ENCODE results near the gene AKAP8. TPM values are rescaled to one million over a fixed set of nuclear protein-coding genes. Genes with fewer than 3 reads are reported as not detected.
"Not testable (repeated sequence)": the region's sequence is repeated elsewhere in the genome, so short reads cannot be mapped to it uniquely, and the experiment has no call there.

Gene AKAP8
- polyA plus RNA-seq (ENCODE audit: insufficient read length in 4 of 4), result 10 to 100 TPM; 22.5 to 34.6 (median 30.2) TPM

GRCh38 chr19:15379083-15379998 lies at the start of gene AKAP8:
AKAP8 (minus strand) TSS chr19:15379787; CDS start chr19:15379731, 56 bp downstream.
- DNase-seq (ENCODE audit: low read depth in 4 of 4, low spot score in 2 of 4), result peak; percentile 91 to 97 (median 95)

GRCh38 chr19:15427991-15428471 lies 48.4 kb upstream of the AKAP8 start:
- DNase-seq (ENCODE audit: low read depth in 4 of 4, low spot score in 2 of 4), result no peak

GRCh38 chr19:15427350-15427700 lies 47.7 kb upstream of the AKAP8 start:
- DNase-seq (ENCODE audit: low read depth in 4 of 4, low spot score in 2 of 4), result no peak

GRCh38 chr19:15426485-15427349 lies 47.1 kb upstream of the AKAP8 start:
- no peak for DNase-seq (ENCODE audit: low read depth in 4 of 4, low spot score in 2 of 4)

GRCh38 chr19:15425321-15425950 lies 45.8 kb upstream of the AKAP8 start:
- no peak for DNase-seq (ENCODE audit: low read depth in 4 of 4, low spot score in 2 of 4)

- DNase-seq (ENCODE audit: low read depth in 4 of 4, low spot score in 2 of 4), result no peak
Observed at GRCh38 chr19:15424692-15425272, 45.2 kb upstream of the AKAP8 start.

- DNase-seq (ENCODE audit: low read depth in 4 of 4, low spot score in 2 of 4), result no peak
Observed at GRCh38 chr19:15424121-15424520, 44.5 kb upstream of the AKAP8 start.

GRCh38 chr19:15423130-15423529 lies 43.5 kb upstream of the AKAP8 start:
- DNase-seq (ENCODE audit: low read depth in 4 of 4, low spot score in 2 of 4), result no peak

- DNase-seq (ENCODE audit: low read depth in 4 of 4, low spot score in 2 of 4), result no peak
Observed at GRCh38 chr19:15422296-15423075, 42.9 kb upstream of the AKAP8 start.

- DNase-seq (ENCODE audit: low read depth in 4 of 4, low spot score in 2 of 4), result no peak
Observed at GRCh38 chr19:15421721-15422260, 42.2 kb upstream of the AKAP8 start.

GRCh38 chr19:15421136-15421695 lies 41.6 kb upstream of the AKAP8 start:
- DNase-seq (ENCODE audit: low read depth in 4 of 4, low spot score in 2 of 4), result no peak

- no peak for DNase-seq (ENCODE audit: low read depth in 4 of 4, low spot score in 2 of 4)
Observed at GRCh38 chr19:15419413-15420025, 39.9 kb upstream of the AKAP8 start.

GRCh38 chr19:15418579-15419412 lies 39.2 kb upstream of the AKAP8 start, which contains the start of gene AKAP8L:
AKAP8L (minus strand) TSS chr19:15418988; CDS start chr19:15418923, 65 bp downstream.
- peak; percentile 98 to 100 (median 99) for DNase-seq (ENCODE audit: low read depth in 4 of 4, low spot score in 2 of 4)

- DNase-seq (ENCODE audit: low read depth in 4 of 4, low spot score in 2 of 4), result peak in 1 of 4 donors; percentile 33
Observed at GRCh38 chr19:15418231-15418578, 38.6 kb upstream of the AKAP8 start.

GRCh38 chr19:15417699-15418098 lies 38.1 kb upstream of the AKAP8 start:
- no peak for DNase-seq (ENCODE audit: low read depth in 4 of 4, low spot score in 2 of 4)

- DNase-seq (ENCODE audit: low read depth in 4 of 4, low spot score in 2 of 4), result no peak
Observed at GRCh38 chr19:15412832-15413231, 33.2 kb upstream of the AKAP8 start.

- not testable (repeated sequence) for DNase-seq (ENCODE audit: low read depth in 4 of 4, low spot score in 2 of 4)
Observed at GRCh38 chr19:15411351-15411750, 31.8 kb upstream of the AKAP8 start.

- DNase-seq (ENCODE audit: low read depth in 4 of 4, low spot score in 2 of 4), result no peak
Observed at GRCh38 chr19:15404780-15405211, 25.2 kb upstream of the AKAP8 start.

All from left renal cortex interstitium (tissue), 4 donors.